T-helper 1 cell treated with Interleukin-12 subunit alpha and Interleukin-12 subunit beta and Interleukin-4 antibody, amounts not matched to agents 30 ng/mL and 1 ng/mL, for 36 hours (primary cell): ENCODE results near the gene ZSWIM1. TPM values are rescaled to one million over a fixed set of nuclear protein-coding genes. Genes with fewer than 3 reads are reported as not detected.

Source experiments
- intact Hi-C: fragments of 100-400 bp; cut with micrococcal nuclease; formaldehyde crosslinking; loops from one replicate; pipeline ENCODE4 v1.15.1; 2024
- total RNA-seq: library from RNA; stranded (reverse); gene quantifications from 2 replicates; pipeline ENCODE4 v1.2.3, GENCODE V29; 2022

Gene ZSWIM1
- total RNA-seq, 1 donor from 2014 or later: 6.6 TPM

- intact Hi-C loops: no loop called here
Measured at GRCh38 chr20:45907219-45907948, 26.4 kb downstream of the ZSWIM1 start.

- intact Hi-C loops: no loop called here
Measured at GRCh38 chr20:45908084-45908483, 27.1 kb downstream of the ZSWIM1 start.

- intact Hi-C loops: no loop called here
Measured at GRCh38 chr20:45909336-45909808, 28.3 kb downstream of the ZSWIM1 start.

GRCh38 chr20:45909817-45910669 lies 29.0 kb downstream of the ZSWIM1 start:
- intact Hi-C loops: loop anchor here (1.0 to 2.0 kb wide), 3 partner anchors 19 to 76 kb away; partner anchors contain the start of genes CTSA, NEURL2 and ZSWIM1

- intact Hi-C loops: loop anchor here (1.0 to 2.0 kb wide), 6 partner anchors 20 to 77 kb away; partner anchors contain the start of genes ACOT8, CTSA, NEURL2 and ZNF335
Measured at GRCh38 chr20:45910670-45911485, 29.9 kb downstream of the ZSWIM1 start.

GRCh38 chr20:45911486-45912343 lies 30.7 kb downstream of the ZSWIM1 start, which contains the start of gene PLTP:
TSS of gene PLTP (minus strand) at chr20:45912155. CDS start at chr20:45911452, 703 bp downstream.
- intact Hi-C loops: loop anchor here (1.0 to 2.0 kb wide), 4 partner anchors 24 to 61 kb away; partner anchors contain the start of genes ACOT8, ZNF335, ZSWIM1 and ZSWIM3

- intact Hi-C loops: no loop called here
Measured at GRCh38 chr20:45912344-45912682, 31.3 kb downstream of the ZSWIM1 start.

GRCh38 chr20:45913116-45913515 lies 32.1 kb downstream of the ZSWIM1 start:
- intact Hi-C loops: no loop called here

- intact Hi-C loops: no loop called here
Measured at GRCh38 chr20:45917790-45918141, 36.7 kb downstream of the ZSWIM1 start.

- intact Hi-C loops: no loop called here
Measured at GRCh38 chr20:45918182-45918737, 37.2 kb downstream of the ZSWIM1 start.

GRCh38 chr20:45918779-45919537 lies 37.9 kb downstream of the ZSWIM1 start:
- intact Hi-C loops: no loop called here

GRCh38 chr20:45919542-45920399 lies 38.7 kb downstream of the ZSWIM1 start:
- intact Hi-C loops: no loop called here

- intact Hi-C loops: no loop called here
Measured at GRCh38 chr20:45920462-45921336, 39.7 kb downstream of the ZSWIM1 start.

- intact Hi-C loops: no loop called here
Measured at GRCh38 chr20:45921337-45922189, 40.5 kb downstream of the ZSWIM1 start.

GRCh38 chr20:45924391-45925261 lies 43.6 kb downstream of the ZSWIM1 start:
- intact Hi-C loops: no loop called here
